Osteoblast (primary cell): ENCODE data around the gene ATG9B. TPM values are rescaled to one million over a fixed set of nuclear protein-coding genes. Genes with fewer than 3 reads are reported as not detected.

Source experiments
- DNase-seq: peaks from one replicate; pipeline ENCODE4 v3.0.0; 2011; ENCODE audit warnings: low spot score, mixed read lengths; ENCODE audit not compliant: insufficient read length; ENCODE audit errors: missing footprints
- H2AFZ ChIP-seq: 2 replicates; pipeline ENCODE4 v1.6.0; 2011; ENCODE audit warnings: mild to moderate bottlenecking, low read length
- H3K27ac ChIP-seq: 2 replicates; pipeline ENCODE4 v1.5.1; 2011; ENCODE audit warnings: mild to moderate bottlenecking, low read depth, low read length, moderate library complexity
- H3K27me3 ChIP-seq: 2 replicates; pipeline ENCODE4 v1.6.0; 2012; ENCODE audit warnings: mild to moderate bottlenecking, control low read depth, inconsistent platforms, low read length, moderate library complexity; ENCODE audit not compliant: insufficient read depth
- H3K36me3 ChIP-seq: 2 replicates; pipeline ENCODE4 v1.5.1; 2011; ENCODE audit warnings: mild to moderate bottlenecking, low read length, control low read depth, moderate library complexity; ENCODE audit not compliant: insufficient read depth
- H3K4me1 ChIP-seq: 2 replicates; pipeline ENCODE4 v1.5.1; 2011; ENCODE audit warnings: mild to moderate bottlenecking, low read length, control low read depth, moderate library complexity; ENCODE audit not compliant: insufficient read depth
- H3K4me2 ChIP-seq: 2 replicates; pipeline ENCODE4 v1.6.0; 2011; ENCODE audit warnings: mild to moderate bottlenecking, low read length; ENCODE audit not compliant: insufficient read depth
- H3K4me3 ChIP-seq: fragments of 200-600 bp; sonication (generic); 3 replicates; pipeline ENCODE4 v1.5.1; 2012; ENCODE audit warnings: mild to moderate bottlenecking, low read length, inconsistent platforms; ENCODE audit not compliant: insufficient read depth
- H3K79me2 ChIP-seq: 2 replicates; pipeline ENCODE4 v1.6.0; 2012; ENCODE audit warnings: mild to moderate bottlenecking, low read length, control low read depth, inconsistent platforms; ENCODE audit not compliant: insufficient read depth
- H3K9me3 ChIP-seq: 2 replicates; pipeline ENCODE4 v1.5.1; 2011; ENCODE audit warnings: low read depth, low read length, control low read depth
- H4K20me1 ChIP-seq: 2 replicates; pipeline ENCODE4 v1.6.0; 2012; ENCODE audit warnings: mild to moderate bottlenecking, low read length, control low read depth; ENCODE audit not compliant: insufficient read depth
- CTCF ChIP-seq: IDR thresholded peaks from 2 replicates; pipeline ENCODE4 v1.5.1; 2011; ENCODE audit warnings: mild to moderate bottlenecking, low read depth, low read length, moderate library complexity; ENCODE audit errors: extremely low read depth
- total RNA-seq: library from RNA; depleted of rRNA; stranded (reverse); fragments of >200 nt; gene quantifications from 2 replicates; pipeline ENCODE4 v1.2.3, GENCODE V29; 2012

ATG9B gene
- total RNA-seq, 1 donor: not detected

- DNase-seq: no peak
- Histone ChIP-seq H3K79me2 (no peaks in the 10 kb centered on the region), H2AFZ (no peak overlapping the region), H3K27ac (no peak overlapping the region), H3K36me3 (no peaks in the 10 kb centered on the region), H4K20me1 (no peaks in the 10 kb centered on the region), H3K4me1 (no peaks in the 10 kb centered on the region), H3K9me3 (no peaks in the 10 kb centered on the region), H3K27me3 (peaks cover 24% of the 10 kb centered on the region), H3K4me2 (no peak overlapping the region), H3K4me3 (no peak overlapping the region)
- no peak for TF ChIP-seq CTCF
Measured at GRCh38 chr7:150970424-150970823, 53.9 kb downstream of the ATG9B start.

- Histone ChIP-seq H3K27ac (no peak overlapping the region), H2AFZ (no peak overlapping the region), H3K27me3 (peaks cover 22% of the 10 kb centered on the region), H3K9me3 (no peaks in the 10 kb centered on the region), H3K36me3 (no peaks in the 10 kb centered on the region), H3K4me3 (no peak overlapping the region), H3K4me1 (no peaks in the 10 kb centered on the region), H3K79me2 (no peaks in the 10 kb centered on the region), H3K4me2 (no peak overlapping the region), H4K20me1 (no peaks in the 10 kb centered on the region)
- no peak for TF ChIP-seq CTCF
- no peak for DNase-seq
Measured at GRCh38 chr7:150969475-150969874, 54.8 kb downstream of the ATG9B start.

- Histone ChIP-seq H4K20me1 (no peaks in the 10 kb centered on the region), H3K27ac (no peak overlapping the region), H3K27me3 (peaks cover 18% of the 10 kb centered on the region), H3K4me2 (no peak overlapping the region), H3K36me3 (no peaks in the 10 kb centered on the region), H3K9me3 (no peaks in the 10 kb centered on the region), H2AFZ (no peak overlapping the region), H3K4me1 (no peaks in the 10 kb centered on the region), H3K4me3 (no peak overlapping the region), H3K79me2 (no peaks in the 10 kb centered on the region)
- TF ChIP-seq CTCF: no peak
- DNase-seq: no peak
Measured at GRCh38 chr7:150968734-150969372, 55.4 kb downstream of the ATG9B start.

- no peak overlapping the region for H3K4me3 ChIP-seq
- no peak overlapping the region for H2AFZ ChIP-seq
- H3K79me2 ChIP-seq: no peaks in the 10 kb centered on the region
- no peak for DNase-seq
- H4K20me1 ChIP-seq: no peaks in the 10 kb centered on the region
- H3K27ac ChIP-seq: no peak overlapping the region
- TF ChIP-seq CTCF: no peak
- no peaks in the 10 kb centered on the region for H3K4me1 ChIP-seq
- H3K36me3 ChIP-seq: no peaks in the 10 kb centered on the region
- H3K27me3 ChIP-seq: peaks cover 18% of the 10 kb centered on the region
- no peaks in the 10 kb centered on the region for H3K9me3 ChIP-seq
- H3K4me2 ChIP-seq: no peak overlapping the region
Measured at GRCh38 chr7:150968056-150968733, 56.1 kb downstream of the ATG9B start.
